ENCODE measurements around the gene REX1BD. TPM values are rescaled to one million over a fixed set of nuclear protein-coding genes. Genes with fewer than 3 reads are reported as not detected.

Gene REX1BD
- total RNA-seq, 1 experiment from 2014 or later = 72.3 TPM

DNA sequence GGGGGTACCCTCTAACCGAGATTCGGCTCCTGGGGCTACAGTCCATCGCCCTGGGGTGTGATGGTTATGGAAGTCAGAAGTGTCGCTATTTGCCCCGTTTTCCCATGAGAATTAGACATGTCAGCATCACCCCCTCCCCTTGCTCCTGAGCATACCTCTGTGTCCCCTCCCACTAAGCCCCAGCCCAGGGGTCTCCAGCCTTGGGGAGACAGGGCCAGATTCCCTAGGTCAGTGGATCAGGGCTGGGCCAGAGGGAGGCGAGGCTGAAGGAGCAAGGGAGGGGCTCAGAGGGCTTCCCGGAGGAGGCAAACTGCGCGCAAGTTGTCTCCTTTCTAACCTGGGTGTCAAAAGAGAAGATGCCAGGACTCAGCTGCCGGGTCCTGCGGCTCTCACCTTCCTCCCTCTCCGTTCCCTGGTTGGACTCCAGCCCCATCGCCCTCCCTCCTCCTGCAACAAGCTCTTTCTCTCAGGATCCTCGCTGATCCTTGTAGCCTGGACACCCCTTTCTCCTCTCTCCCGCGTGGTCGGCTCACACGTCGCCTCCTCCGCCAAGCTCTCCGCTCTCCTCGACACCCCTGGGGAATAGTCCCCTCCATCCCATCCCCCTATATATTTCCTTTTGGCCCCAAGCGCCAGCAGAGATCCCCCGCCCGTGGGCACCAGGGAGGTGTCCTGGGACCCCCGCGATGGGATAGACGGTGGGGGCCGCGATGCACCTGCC, 23.6 kb downstream of the REX1BD start:
- Histone ChIP-seq H3K9me3 (ENCODE audit: control insufficient read depth, low read depth, low read length) (no peaks in the 10 kb centered on the region), H2BK12ac (ENCODE audit: insufficient read length, low read depth, low read length) (no peak overlapping the region), H2AK5ac (ENCODE audit: insufficient read length, low read length) (no peak overlapping the region), H4K5ac (ENCODE audit: insufficient read length, low read depth, low read length) (no peak overlapping the region), H3K56ac (ENCODE audit: insufficient read length, low read depth, low read length) (no peak overlapping the region), H4K20me1 (ENCODE audit: control insufficient read depth, insufficient read depth, insufficient read length) (no peaks in the 10 kb centered on the region), H3K27ac (ENCODE audit: insufficient read length, low read depth, low read length) (no peak overlapping the region), H2BK5ac (ENCODE audit: insufficient read length, low read length) (no peak overlapping the region), H3T11ph (ENCODE audit: low read length) (no peak overlapping the region), H2BK120ac (ENCODE audit: low read depth, low read length, poor library complexity, severe bottlenecking) (no peak overlapping the region), H2BK20ac (ENCODE audit: low read depth, low read length, poor library complexity, severe bottlenecking) (no peak overlapping the region), H2BK15ac (ENCODE audit: low read depth, low read length) (no peak overlapping the region), H3K4me1 (ENCODE audit: insufficient read depth, low read length) (peaks cover 17% of the 10 kb centered on the region), H3K4me2 (ENCODE audit: insufficient read depth, insufficient read length, low read length) (peak overlapping the region; percentile 44), H3K18ac (ENCODE audit: insufficient read length, low read depth, low read length) (no peak overlapping the region), H3K27me3 (ENCODE audit: insufficient read depth, low read length) (peaks cover 67% of the 10 kb centered on the region), H4K8ac (replicated peaks; ENCODE audit: insufficient read length, low read depth, low read length) (no peak overlapping the region), H3K4ac (ENCODE audit: low read depth, low read length) (no peak overlapping the region), H3K23me2 (ENCODE audit: insufficient read length, low read depth, low read length, poor library complexity, severe bottlenecking) (peaks cover 27% of the 10 kb centered on the region), H2AFZ (ENCODE audit: low read length) (no peak overlapping the region), H3K23ac (ENCODE audit: insufficient read length, low read depth, low read length) (no peak overlapping the region), H3K79me1 (ENCODE audit: insufficient read depth, low read depth, low read length, poor library complexity, severe bottlenecking) (no peaks in the 10 kb centered on the region), H3K79me2 (ENCODE audit: insufficient read depth, low read length) (no peaks in the 10 kb centered on the region), H3K9ac (ENCODE audit: extremely low read depth, insufficient read length, low read length) (no peak overlapping the region), H4K91ac (ENCODE audit: insufficient read length, low read depth, low read length) (no peak overlapping the region), H3K14ac (ENCODE audit: insufficient read depth, low read length) (no peak overlapping the region)
- peak overlapping the region; percentile 64 to 88 for H3K4me3 Mint-ChIP-seq
- no peak overlapping the region for H3K27ac Mint-ChIP-seq
- H3K27me3 Mint-ChIP-seq (ENCODE audit: low read depth) = peaks cover 94% of the 10 kb centered on the region
- H3K9me3 Mint-ChIP-seq = peaks cover 0 to 2% of the 10 kb centered on the region in 2 experiments; a peak in 2 of 5 replicates
- no peak for TF ChIP-seq CTCF (conservative IDR thresholded peaks at IDR 0.05)
- no CpG with 5 or more reads among the region's 30 CpGs for WGBS (ENCODE audit: extremely low coverage, insufficient read length, low lambda C conversion rate)
- DNase-seq = no peak
- peaks cover 42 to 53% of the 10 kb centered on the region in 2 experiments for H3K4me1 Mint-ChIP-seq
- peaks cover 0 to 2% (median 0%) of the 10 kb centered on the region in 3 experiments; a peak in 3 of 7 replicates for H3K36me3 Mint-ChIP-seq (ENCODE audit: insufficient read depth in 1 of 3, low read depth in 3 of 3)

All from H9 (cell line).